Lower leg skin (tissue), 4 donors: ENCODE measurements around the gene DNAI2. TPM values are rescaled to one million over a fixed set of nuclear protein-coding genes. Genes with fewer than 3 reads are reported as not detected.

Source experiments
- DNase-seq, 2 donors: peaks; one replicate each; pipeline ENCODE4 v3.0.0-alpha.2; 2019; ENCODE audit warnings: low spot score in 2 of 2
- H3K4me3 ChIP-seq: fragments of 200-600 bp; sonication (generic); 2 replicates; pipeline ENCODE4 v1.5.1; 2017; ENCODE audit warnings: mild to moderate bottlenecking, low read depth; ENCODE audit not compliant: poor library complexity, severe bottlenecking
- POLR2A ChIP-seq, 2 donors: fragments of 450-650 bp; IDR thresholded peaks; one replicate each; pipeline ENCODE4 v1.6.1; 2016 to 2017; ENCODE audit warnings: antibody characterized with exemption in 2 of 2, mild to moderate bottlenecking in 1 of 2, moderate library complexity in 1 of 2
- WGBS, 2 donors: methylation state at CpG; one replicate each; pipeline ENCODE4 v1.1.5; 2018; 5-methylcytosine and 5-hydroxymethylcytosine counted together
- intact Hi-C: fragments of 100-400 bp; cut with DNase I; formaldehyde crosslinking; loops from one replicate; pipeline ENCODE4 v1.15.0; 2023; ENCODE audit warnings: low total_unique reads
- total RNA-seq, 4 donors: library from RNA; depleted of rRNA; stranded (reverse); fragments of >200 nt; gene quantifications; one replicate each; pipeline ENCODE4 v1.1.0, GENCODE V29; 2016
- TF ChIP-seq, protein P1 (sequence below), 3 donors: fragments of 450-650 bp; IDR thresholded peaks; one replicate each; pipeline ENCODE4 v1.5.1; 2016; ENCODE audit warnings: antibody characterized with exemption in 3 of 3, mild to moderate bottlenecking in 3 of 3, moderate library complexity in 2 of 3

Gene DNAI2
- total RNA-seq, 4 donors from 2014 or later = 0.57 TPM; not detected in 3

DNA sequence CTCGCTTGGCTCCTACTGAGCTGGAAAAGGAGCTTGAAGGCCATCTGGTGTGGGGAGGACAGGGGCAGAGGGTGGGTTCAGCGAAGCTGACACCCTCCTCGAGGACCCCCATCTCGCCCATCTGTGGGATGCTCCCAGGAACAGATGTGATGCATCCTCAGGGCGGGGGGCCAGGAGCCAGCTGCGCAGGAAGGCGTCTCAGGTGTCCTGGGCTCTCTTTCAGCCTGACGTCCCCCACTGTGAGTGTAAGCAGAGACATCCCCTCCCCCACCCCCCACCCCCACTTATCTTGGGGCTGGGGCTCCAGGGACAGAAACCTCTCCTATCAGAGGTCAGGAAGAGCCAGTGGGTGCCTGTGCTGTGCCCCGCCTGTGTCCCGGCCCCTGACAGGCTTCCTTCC lies 68.2 kb downstream of the DNAI2 start:
- DNase-seq = no peak
- no peak for TF ChIP-seq POLR2A (IDR thresholded peaks at IDR 0.05)
- TF ChIP-seq, protein P1, sequence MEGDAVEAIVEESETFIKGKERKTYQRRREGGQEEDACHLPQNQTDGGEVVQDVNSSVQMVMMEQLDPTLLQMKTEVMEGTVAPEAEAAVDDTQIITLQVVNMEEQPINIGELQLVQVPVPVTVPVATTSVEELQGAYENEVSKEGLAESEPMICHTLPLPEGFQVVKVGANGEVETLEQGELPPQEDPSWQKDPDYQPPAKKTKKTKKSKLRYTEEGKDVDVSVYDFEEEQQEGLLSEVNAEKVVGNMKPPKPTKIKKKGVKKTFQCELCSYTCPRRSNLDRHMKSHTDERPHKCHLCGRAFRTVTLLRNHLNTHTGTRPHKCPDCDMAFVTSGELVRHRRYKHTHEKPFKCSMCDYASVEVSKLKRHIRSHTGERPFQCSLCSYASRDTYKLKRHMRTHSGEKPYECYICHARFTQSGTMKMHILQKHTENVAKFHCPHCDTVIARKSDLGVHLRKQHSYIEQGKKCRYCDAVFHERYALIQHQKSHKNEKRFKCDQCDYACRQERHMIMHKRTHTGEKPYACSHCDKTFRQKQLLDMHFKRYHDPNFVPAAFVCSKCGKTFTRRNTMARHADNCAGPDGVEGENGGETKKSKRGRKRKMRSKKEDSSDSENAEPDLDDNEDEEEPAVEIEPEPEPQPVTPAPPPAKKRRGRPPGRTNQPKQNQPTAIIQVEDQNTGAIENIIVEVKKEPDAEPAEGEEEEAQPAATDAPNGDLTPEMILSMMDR (IDR thresholded peaks at IDR 0.05) = no peak
- intact Hi-C loops = no loop called here
- 70 to 83% methylated on average over 8 to 10 of the region's 10 CpGs for WGBS, 2 donors
- no peak overlapping the region for H3K4me3 ChIP-seq

DNA sequence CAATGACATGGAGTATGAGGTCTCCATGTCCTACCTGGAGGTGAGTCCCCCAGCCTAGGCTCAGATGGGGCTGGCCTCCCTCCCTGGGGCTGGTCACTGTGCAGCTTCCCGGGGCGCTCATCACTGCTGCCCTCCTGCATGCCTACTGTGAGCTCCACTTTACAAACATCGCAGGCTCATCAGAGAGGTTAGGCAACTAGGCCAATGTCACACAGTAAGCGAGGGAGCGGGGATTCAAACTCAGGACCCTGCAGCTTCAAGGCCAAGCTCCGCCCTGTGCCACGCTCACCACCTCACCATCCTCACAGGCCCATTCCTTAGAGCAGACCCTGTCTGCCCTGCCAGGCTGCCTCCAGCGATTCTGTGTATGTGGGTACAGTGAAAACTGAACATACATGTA lies 69.1 kb downstream of the DNAI2 start:
- WGBS, 2 donors = 79 to 92% methylated on average over 8 of the region's 8 CpGs
- no peak overlapping the region for H3K4me3 ChIP-seq
- DNase-seq = no peak
- TF ChIP-seq POLR2A (IDR thresholded peaks at IDR 0.05) = no peak
- TF ChIP-seq, protein P1 (IDR thresholded peaks at IDR 0.05) = no peak
- intact Hi-C loops = no loop called here

DNA sequence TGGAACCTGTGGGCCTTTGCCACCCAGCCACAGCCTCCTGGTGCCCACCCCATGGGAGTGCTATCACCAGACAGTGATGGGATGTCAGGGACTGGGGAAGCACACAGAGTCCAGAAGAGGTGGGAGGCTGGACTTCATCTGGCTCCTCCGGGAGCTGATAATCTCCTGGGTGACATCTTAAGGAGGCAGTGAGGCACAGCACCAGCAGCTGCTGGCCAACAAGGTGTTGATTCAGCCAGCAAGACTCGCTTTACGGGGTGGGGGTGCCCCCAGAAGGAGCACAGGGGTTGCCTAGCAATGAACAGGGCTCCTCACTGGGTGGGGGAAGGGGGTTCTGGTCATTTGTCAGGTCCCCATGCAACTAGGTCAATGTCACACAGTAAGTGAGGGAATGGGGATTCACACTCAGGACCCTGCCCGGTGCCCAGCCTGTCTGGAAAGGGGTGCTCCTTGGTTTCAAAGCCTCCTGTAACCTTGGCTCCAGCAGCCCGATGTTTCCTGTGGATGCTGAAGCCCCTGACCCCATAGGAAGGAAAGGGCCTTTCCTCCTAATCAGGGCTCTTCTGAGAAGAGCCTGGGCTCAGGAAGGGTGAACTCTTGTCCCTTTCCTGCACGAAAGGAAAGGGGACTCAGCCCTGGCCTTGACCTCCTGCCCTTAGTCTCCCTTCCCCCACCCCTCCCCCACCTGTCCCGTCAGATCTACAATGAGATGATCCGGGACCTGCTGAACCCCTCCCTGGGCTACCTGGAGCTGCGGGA lies 69.7 kb downstream of the DNAI2 start:
- WGBS, 2 donors = 64 to 68% methylated on average over 9 of the region's 9 CpGs
- no peak overlapping the region for H3K4me3 ChIP-seq
- no peak for DNase-seq
- TF ChIP-seq, protein P1 (IDR thresholded peaks at IDR 0.05) = no peak
- TF ChIP-seq POLR2A (IDR thresholded peaks at IDR 0.05) = no peak
- intact Hi-C loops = no loop called here

DNA sequence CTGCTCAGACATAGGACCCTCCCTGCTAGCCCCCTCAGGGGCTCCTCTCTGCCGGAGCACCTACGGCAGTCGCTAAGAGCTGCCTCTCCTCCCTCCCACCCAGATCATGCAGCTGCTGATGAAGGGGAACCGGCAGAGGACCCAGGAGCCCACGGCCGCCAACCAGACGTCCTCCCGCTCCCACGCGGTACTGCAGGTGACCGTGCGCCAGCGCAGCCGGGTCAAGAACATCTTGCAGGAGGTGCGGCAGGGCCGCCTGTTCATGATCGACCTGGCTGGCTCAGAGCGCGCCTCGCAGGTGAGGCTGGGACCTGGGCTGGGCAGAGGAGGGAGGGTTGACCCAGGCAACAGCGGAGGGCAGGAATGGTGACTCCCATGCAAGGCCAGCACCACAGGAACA lies 70.6 kb downstream of the DNAI2 start:
- WGBS, 2 donors = 76 to 85% methylated on average over 8 to 10 of the region's 21 CpGs
- TF ChIP-seq, protein P1 (IDR thresholded peaks at IDR 0.05) = no peak
- TF ChIP-seq POLR2A (IDR thresholded peaks at IDR 0.05) = no peak
- no peak overlapping the region for H3K4me3 ChIP-seq
- intact Hi-C loops = no loop called here
- DNase-seq = no peak

DNA sequence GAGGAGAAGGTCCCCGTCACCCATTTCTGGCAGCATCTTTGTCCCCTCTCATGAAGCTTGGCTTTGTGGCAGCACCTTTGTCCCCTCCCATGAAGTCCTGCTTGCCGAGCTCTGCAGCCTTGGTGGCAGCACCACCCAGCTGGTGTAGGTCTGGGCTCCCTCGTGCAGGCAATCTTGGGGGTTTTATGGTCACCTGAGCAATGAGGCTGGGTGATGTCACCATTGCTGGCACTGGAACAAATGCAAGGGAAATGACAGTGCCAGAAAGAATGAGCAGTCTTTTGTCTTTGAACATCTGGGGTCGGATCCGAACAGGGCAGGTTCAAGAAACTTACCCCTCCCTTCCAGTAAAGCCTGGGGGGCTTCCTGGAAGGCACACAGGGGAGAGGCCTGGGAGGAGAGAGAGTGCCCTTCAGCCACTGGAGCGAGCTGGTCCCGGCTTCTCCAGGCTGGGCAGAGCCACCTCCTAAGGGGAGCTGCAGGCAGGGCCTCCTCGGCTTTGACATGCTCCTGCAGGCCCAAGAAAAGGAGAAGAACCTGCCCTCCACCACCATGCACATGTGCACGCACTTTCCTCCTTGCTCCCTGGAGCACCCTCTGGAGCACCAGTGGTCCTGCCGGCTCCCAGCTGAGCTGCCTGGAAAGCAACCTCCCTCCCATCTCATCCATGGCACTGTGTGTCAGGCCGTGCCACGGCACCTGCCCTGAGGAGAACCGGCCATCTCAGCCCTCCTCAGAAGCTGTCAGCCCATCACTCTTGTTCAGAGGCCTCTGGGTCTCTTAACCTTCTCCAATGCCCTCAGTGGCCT lies 71.6 kb downstream of the DNAI2 start:
- 57 to 58% methylated on average over 10 to 13 of the region's 13 CpGs for WGBS, 2 donors
- TF ChIP-seq, protein P1 (IDR thresholded peaks at IDR 0.05) = no peak
- TF ChIP-seq POLR2A (IDR thresholded peaks at IDR 0.05) = no peak
- DNase-seq = no peak
- H3K4me3 ChIP-seq = no peak overlapping the region
- intact Hi-C loops = no loop called here
